Right cardiac atrium (tissue), 5 donors: ENCODE measurements around the gene SF3B6. TPM values are rescaled to one million over a fixed set of nuclear protein-coding genes. Genes with fewer than 3 reads are reported as not detected.

Experiments used
- ATAC-seq, 2 donors: fragments of 200-7000 bp; cut with Tn5 transposase; one replicate each; pipeline versions ENCODE4 v1.8.0 to v1.9.1; 2020; ENCODE audit warnings: moderate library complexity in 2 of 2, mild to moderate bottlenecking in 1 of 2
- DNase-seq, 3 donors: peaks; one replicate each; pipeline ENCODE4 v3.0.0-alpha.2; 2020
- H3K27ac ChIP-seq: one replicate; pipeline ENCODE4 v1.5.1; 2013; ENCODE audit warnings: mild to moderate bottlenecking, low read length, control low read depth, moderate library complexity
- H3K27me3 ChIP-seq: one replicate; pipeline ENCODE4 v1.6.1; 2013; ENCODE audit not compliant: control insufficient read depth, insufficient read depth
- H3K4me1 ChIP-seq: one replicate; pipeline ENCODE4 v1.6.1; 2013; ENCODE audit warnings: low read length; ENCODE audit not compliant: control insufficient read depth, insufficient read depth
- H3K4me3 ChIP-seq: one replicate; pipeline ENCODE4 v1.5.1; 2013; ENCODE audit warnings: low read length, control low read depth
- H3K9me3 ChIP-seq: one replicate; pipeline ENCODE4 v1.6.1; 2013; ENCODE audit warnings: low read length; ENCODE audit not compliant: control insufficient read depth
- WGBS: extraction: QIAGEN DNeasy Blood & Tissue Kit; methylation state at CpG from one replicate; pipeline ENCODE4 v1.1.7; 2013; 5-methylcytosine and 5-hydroxymethylcytosine counted together
- intact Hi-C, 4 donors: fragments of 100-400 bp; cut with DNase I; formaldehyde crosslinking; loops; one replicate each; pipeline versions ENCODE4 v1.11.0 to v1.14.0; 2022 to 2023
- polyA plus RNA-seq: library from polyadenylated mRNA; stranded (reverse); fragments of 200-250 nt; gene quantifications from one replicate; pipeline ENCODE4 v1.2.3, GENCODE V29; 2013
- total RNA-seq, 4 donors: library from RNA; stranded (reverse); fragmentation: NEBNext Ultra II Directional; extraction: Animal tissue kit (Norgen Biotek cat#: 25700); gene quantifications; one replicate each; pipeline ENCODE4 v1.2.1, GENCODE V29; 2021
- donor health status: healthy with polysubstance abuse.
- donor health status: DM: no; HTN: yes; CAD: no.
- donor health status: DM: no; HTN: no; CAD: no.
- donor health status: DM: no; HTN: yes; CAD: no; lungs with severe emphysema.
- donor health status: DM: yes; HTN: yes; CAD: no.

The SF3B6 gene
- total and polyA plus RNA-seq, 5 donors = 54.7 to 101 (median 58.6) TPM

DNA sequence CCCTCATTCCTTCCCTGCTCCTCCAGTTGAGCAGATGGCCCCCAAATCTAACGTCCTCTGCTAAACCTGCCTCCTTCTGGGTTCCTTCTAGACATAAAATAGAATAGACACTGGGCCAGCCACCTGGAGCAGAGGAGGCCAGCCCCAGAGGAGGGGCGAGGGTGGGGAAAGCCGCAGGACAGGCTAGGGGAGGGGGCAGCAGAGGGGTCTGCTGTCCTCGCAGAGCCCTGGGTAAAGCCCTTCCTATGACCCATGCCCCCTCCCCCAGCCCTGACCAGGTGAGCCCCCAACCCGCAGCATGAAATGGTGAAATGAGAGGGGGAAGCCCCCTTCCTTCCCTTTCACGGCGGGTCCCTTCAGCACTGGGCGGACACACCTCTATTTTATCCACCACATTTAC, 58.4 kb downstream of the SF3B6 start:
- Histone ChIP-seq H3K9me3 (no peaks in the 10 kb centered on the region), H3K27me3 (no peaks in the 10 kb centered on the region), H3K27ac (no peak overlapping the region), H3K4me1 (no peaks in the 10 kb centered on the region), H3K4me3 (no peak overlapping the region)
- 76% methylated on average over 8 of the region's 8 CpGs for WGBS
- DNase-seq (no peak), ATAC-seq (no peak)
- intact Hi-C loops = no loop called here

Other genes starting within 250 kb of the SF3B6 start
- gene ATAD2B, start 149.2 kb downstream of the SF3B6 start, total RNA-seq = 10 to 100 TPM in 2 of 4 donors, 1 to 10 TPM in 2; 9.3 to 15.1 (median 10.3) TPM
- 2.8 TPM for gene ATAD2B, start 149.2 kb downstream of the SF3B6 start, polyA plus RNA-seq
- 10 to 100 TPM; 23.0 to 27.3 (median 25.0) TPM for gene UBXN2A, start 135.9 kb downstream of the SF3B6 start, total RNA-seq
- 14.7 TPM for gene UBXN2A, start 135.9 kb downstream of the SF3B6 start, polyA plus RNA-seq
- under 1 TPM in 2 of 4 donors, not detected in 2; 0.19 to 0.51 TPM for gene MFSD2B, start 66.2 kb downstream of the SF3B6 start, total RNA-seq
- gene MFSD2B, start 66.2 kb downstream of the SF3B6 start, polyA plus RNA-seq = 0.18 TPM
- gene WDCP, start 28.9 kb downstream of the SF3B6 start, total RNA-seq = 1 to 10 TPM; 5.5 to 7.3 (median 6.2) TPM
- 2.1 TPM for gene WDCP, start 28.9 kb downstream of the SF3B6 start, polyA plus RNA-seq
- 1 to 10 TPM; 2.7 to 5.1 (median 4.2) TPM for gene FKBP1B, start 26.6 kb downstream of the SF3B6 start, total RNA-seq
- gene FKBP1B, start 26.6 kb downstream of the SF3B6 start, polyA plus RNA-seq = 4.3 TPM
- gene TP53I3, start 8.5 kb upstream of the SF3B6 start, total RNA-seq = 1 to 10 TPM; 6.0 to 9.7 (median 7.3) TPM
- gene TP53I3, start 8.5 kb upstream of the SF3B6 start, polyA plus RNA-seq = 13.1 TPM
- gene PFN4, start 47.0 kb upstream of the SF3B6 start, total RNA-seq = 1 to 10 TPM in 2 of 4 donors, under 1 TPM in 1, not detected in 1; 0.83 to 1.7 (median 1.3) TPM
- gene PFN4, start 47.0 kb upstream of the SF3B6 start, polyA plus RNA-seq = 2.8 TPM
- 10 to 100 TPM; 50.1 to 69.0 (median 58.9) TPM for gene FAM228B, start 47.1 kb upstream of the SF3B6 start, total RNA-seq
- 37.9 TPM for gene FAM228B, start 47.1 kb upstream of the SF3B6 start, polyA plus RNA-seq
- 1 to 10 TPM in 3 of 4 donors, under 1 TPM in 1; 0.62 to 5.1 (median 2.0) TPM for gene FAM228A, start 98.7 kb upstream of the SF3B6 start, total RNA-seq
- 1.5 TPM for gene FAM228A, start 98.7 kb upstream of the SF3B6 start, polyA plus RNA-seq